Amygdala (tissue), 56 donors: ENCODE data around the gene SLC44A1.
A peak's percentile ranks its signal among the peaks of the same experiment; 100 is the strongest.

Experiments used
- DNase-seq, 56 donors: peaks; one replicate each; lab custom pipeline; 2025; lab: John Stamatoyannopoulos, UW

Gene SLC44A1

DNA sequence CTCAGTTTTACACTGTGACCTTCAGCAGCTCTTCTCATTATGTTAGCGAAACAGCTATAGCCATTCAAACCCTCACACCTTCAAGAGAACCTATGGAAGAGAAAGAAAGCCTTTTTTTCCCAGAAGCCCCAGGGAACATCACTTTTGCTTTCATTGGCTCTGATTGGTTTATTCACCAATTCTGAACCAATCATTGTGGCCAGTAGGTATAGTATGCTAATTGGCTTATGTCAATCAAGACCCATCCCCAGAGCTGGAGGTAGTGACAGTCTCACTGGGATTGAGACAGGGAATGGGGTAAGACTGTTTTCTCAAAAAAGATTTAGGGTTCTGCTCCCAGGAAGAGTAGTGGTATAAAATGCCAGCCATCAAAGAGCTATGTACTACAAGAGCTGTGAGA, 129.3 kb downstream of the SLC44A1 start:
- no peak for DNase-seq

DNA sequence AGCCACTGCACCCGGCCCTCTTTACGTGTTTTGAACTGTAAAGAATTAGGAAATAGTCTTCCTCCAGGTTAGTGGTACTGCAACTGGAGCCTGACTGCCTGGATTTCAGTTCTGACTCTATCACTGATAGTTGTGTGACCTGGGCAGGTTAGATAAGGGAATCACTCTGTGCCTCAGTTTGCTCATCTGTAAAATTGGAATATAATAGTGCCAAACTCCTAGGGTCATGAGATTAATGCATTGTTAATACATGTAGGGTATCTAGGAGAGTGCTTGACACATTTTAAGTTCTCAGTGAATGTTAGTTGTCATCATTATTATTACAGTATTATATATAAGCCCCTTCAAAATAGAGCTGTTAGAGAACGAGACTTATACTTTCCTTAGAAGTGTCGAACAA, 130.9 kb downstream of the SLC44A1 start:
- DNase-seq: no peak

DNA sequence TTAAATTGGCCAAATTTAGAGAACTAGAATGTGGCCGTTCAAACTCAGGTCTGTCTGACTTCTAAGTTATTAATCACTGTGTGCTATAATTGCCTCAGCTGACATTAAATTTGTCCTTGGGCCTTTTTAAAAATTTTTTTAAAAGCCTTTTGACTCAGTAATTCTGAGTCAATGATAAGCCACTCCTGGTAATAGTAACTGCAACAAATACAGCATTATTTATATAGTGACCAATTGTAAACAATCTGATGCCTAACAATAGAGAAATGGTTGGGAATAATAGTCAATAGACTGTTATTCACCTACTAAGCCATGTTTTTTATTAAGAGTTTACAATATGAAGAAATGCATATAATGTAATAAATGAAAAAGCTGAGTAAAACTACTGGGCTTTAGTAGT, 132.4 kb downstream of the SLC44A1 start:
- no peak for DNase-seq

DNA sequence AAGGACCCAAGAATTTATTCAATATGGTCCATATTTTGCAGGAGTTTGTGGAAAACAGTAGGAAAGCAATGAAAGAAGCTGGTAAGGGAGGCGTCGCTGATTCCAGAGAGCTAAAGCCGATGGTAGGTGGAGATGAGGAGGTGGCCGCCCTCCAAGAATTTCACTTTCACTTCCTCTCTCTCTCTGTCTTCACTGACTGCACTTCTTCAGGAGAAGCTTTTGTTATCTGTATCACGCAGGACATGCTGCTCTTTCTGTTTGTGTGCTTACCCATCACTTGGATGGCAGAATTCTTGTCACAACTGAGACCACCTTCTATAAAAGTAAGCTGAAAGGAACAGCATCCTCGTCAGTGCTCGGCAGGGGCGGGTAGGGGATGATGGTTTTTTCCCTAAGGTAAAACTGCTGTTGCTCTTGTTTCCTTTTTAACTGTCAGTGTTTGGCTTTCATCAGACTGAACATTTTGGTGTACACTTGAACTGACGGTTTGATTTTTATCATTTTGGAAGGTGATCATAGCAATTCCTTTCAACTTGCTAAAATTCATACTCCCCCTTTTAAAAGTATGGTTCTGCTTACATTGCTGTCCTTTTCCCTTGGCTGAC, 141.0 kb downstream of the SLC44A1 start:
- DNase-seq: peak in 7 of 56 donors; percentile 4 to 42 (median 14)

DNA sequence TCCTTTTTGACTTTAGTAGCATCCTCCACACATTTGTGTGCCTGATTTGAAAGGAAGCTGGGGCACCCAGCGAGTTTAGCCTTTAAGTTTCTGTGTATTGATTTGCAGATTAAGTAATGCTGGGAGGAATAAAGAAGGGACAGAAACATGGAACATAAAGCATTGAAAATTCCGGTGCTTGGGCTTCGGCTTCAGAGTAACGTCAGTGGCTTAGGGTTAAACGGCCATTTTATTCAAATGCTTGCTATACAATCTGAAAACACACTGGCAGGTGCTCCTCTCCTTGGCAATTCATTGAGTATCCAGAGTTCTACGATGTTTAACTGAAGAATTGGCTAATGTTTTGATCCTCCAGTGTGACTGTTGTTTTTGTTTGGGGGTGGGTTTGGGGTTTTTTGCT, 145.3 kb downstream of the SLC44A1 start:
- no peak for DNase-seq

DNA sequence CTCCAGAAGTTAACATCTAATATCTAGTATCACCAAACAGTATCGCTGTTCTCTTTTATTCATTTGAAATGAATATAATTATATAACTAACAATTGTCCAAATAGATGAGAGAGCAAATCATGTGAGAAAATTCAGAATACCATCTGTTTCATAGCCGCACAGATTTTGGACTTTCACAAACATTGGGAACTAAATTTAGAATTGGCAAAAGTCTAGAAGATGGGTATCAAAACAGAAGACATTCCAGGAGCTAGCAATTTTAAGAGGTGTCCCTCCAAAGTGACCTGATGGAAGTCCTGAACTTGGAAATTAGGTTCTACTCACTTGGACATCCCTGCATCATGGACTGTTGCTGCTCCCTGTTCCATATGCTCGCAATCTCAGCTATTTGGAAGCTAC, 146.4 kb downstream of the SLC44A1 start:
- DNase-seq: no peak

DNA sequence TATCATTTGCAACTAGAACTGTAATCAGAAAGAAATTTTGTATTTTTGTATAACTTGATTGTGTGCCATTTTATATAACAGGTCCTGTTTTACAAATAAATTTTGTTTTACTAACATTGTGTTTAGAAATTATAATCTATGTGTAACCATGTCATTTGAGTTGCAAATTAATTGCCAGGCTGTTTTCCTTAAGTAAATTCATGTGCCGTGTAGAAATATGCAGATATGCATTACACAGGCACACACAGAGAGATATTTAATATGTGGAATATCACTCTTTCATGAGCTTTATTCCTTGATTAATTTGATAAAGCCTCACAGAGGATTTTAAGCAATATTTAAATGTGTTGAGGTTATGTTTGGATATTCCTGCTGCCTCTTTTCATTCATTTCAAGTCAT, 146.8 kb downstream of the SLC44A1 start:
- DNase-seq: no peak

DNA sequence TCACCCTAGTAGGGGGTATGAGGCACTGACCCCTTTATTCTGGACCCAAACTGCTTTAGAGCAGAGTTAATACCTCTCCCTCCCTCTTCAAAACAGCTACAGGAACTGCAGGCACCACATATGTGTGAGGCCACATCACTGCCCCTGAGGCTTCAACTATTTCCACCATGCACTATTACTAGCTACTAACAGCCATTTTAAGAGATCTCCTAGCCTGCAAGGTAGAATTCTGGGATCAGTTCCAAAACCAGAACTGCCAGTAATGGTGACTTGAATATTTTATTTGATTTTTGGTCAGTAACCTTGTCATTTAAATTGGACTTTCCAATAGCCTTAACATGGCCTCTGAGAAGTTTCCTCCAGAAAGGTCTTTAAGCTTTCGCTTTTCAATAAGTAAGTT, 148.1 kb downstream of the SLC44A1 start:
- DNase-seq: no peak

DNA sequence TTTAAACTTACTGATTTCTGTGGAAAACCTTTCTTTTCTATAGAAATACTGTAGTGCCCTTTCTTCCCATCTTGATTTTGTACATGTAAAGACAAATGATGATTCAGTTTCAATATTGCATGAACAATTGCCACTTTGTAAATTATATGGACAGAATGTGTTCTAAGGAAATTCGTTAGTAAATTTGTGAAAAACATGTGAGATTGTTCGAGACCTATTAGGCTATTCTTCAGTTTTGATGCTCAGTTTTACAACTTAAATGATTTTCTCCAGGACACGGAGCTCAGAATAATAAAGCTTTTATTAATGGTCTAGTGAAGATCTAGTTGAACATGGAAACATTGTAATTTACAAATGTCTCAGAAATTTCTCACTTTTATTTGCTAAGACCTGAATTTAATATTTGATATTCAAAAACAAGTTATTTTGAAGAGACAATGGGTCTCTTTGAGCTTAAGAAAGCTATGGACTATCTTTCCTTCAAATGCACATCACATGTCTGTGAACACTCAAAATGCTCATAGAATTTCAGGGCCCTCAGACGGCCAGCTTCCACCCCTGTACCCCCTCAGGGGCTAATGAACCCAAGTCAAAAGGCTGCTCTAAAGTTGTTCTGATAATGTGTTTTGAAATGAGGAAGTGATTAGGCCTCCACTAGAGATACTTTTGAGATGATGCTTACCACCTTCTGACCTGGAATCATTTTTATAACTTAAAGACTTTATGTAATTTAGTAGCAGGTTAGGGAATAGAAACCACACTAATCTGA, 149.3 kb downstream of the SLC44A1 start:
- DNase-seq: no peak

DNA sequence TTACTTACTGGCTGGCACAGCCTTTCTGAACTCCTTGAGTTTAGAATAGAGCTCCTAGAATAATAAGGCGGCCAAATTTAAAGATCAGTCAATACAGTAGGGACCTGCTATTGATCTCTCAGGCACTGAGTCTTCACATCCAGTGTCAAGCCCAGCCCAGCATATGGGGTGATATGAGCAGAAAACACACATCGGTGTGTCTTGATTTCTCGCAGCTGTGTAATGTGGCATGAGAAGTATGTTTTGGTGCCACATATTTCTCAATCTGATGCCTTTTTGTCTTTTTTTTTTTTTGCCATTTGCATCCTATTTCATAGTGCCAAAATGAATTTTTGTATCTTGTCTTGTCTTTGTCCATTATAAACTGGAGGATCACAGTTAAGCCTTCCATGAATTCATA, 152.0 kb downstream of the SLC44A1 start:
- no peak for DNase-seq

DNA sequence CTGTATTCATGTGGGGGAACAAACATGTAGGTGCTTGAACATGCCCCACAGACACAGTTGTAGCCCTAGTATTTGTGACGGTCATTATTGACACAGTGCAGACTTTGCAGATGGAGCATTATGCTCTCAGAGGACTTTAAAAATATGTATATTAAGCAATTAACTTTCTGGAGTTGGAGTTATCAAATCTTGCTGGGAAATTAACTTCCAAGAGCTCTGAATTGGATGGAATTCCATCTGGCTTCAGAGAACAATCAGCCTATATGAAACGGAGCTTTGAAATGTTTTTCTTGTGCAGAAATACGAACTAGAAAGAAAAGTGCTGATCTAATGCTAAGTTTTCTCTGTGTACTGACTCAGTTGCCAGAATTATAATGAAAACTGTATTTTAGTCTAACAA, 152.4 kb downstream of the SLC44A1 start:
- DNase-seq: no peak

DNA sequence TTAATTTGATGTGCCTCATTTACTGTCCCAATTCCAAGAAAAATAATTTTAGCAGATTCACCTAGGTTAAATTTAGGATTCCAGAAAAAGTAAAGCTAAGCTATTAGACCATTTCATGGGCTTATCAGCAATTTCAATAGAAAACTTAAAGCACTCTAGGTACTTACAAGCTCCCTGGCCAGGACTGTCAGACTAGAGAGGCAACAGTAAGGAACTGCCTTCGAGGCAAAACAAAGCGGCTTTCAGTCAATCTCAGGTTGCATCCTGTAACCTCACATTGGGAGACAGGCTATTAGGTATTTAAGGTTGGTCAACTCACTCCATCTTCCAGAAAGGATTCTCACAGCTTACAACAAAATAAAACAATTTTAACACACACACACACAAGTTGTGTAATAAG, 154.7 kb downstream of the SLC44A1 start:
- DNase-seq: no peak

DNA sequence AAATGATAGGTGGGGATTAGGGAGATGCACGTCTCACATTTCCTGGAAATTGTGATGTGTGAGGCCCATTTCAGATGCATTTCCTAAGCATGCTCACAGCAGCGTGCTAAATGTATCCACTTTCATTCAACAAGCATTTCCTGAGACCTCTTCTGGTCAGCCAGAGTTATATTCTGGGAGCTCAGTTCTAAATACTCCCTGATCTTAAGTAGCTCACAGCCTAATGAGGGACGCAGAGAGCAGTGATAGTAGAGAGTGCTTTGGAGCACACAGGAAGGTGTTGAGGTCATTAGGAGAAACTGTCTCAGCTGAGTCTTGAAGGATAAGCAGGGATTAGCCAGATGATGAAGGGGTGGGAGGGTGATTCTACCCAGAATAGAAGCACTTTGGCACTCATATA, 157.2 kb downstream of the SLC44A1 start:
- no peak for DNase-seq

DNA sequence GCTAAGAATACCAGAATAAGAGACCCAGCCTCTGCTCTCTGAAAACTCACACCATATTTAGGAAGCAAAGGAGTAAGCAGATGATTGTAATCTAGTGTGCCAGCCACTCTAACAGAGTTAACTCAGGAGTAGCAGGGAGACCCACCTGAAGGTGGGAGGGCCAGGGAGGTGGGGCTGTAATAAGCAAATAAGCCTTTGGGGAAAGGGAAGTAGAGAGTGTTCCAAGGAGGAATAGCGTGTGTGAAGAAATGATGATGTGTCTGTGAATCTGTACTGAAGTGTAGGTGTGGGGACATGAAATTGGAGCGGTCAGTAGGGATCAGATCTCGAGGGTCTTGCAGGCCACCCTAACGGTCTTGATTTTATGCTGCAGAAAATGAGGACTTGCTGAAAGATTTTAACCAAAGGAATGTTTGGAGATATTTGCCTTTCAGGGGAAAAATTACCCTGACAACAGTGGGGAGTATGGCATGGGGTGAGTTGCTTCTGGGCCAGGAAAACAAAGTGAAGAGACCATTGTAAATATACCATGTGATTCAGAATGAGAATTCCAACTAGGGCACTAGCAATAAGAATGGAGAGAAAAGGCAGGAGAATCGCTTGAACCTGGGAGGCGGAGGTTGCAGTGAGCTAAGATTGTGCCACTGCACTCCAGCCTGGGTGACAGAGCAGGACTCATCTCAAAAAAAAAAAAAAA, 159.2 kb downstream of the SLC44A1 start:
- no peak for DNase-seq

DNA sequence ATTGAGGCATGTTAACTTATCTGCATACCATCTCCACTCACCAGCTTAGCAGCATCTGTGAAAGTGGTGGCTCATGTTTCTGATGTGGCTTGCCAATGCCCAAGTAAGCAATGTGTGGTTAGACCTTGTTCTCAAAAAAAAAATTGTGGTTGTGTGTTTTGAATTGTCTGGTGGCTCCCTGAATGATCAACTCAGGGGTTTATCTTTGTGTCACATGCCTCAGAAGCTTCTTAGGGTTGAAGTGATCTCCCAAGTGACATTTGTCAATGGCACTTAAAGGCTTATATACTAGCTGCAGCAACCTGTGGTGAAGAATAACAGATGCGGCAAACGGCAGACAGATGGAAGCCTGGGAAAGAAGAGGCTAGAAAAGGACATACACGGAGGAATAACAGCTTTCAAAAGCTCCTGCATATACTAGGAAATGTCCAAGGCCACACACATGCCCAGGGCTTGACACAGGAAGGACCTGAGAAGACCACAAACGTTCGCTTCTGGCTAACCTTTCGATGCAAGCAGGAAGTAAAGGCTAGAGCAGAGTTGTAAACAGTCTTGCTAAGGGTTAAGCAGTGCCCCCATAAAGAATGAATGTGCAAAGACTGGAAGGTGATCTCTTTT, 161.2 kb downstream of the SLC44A1 start:
- DNase-seq: no peak

DNA sequence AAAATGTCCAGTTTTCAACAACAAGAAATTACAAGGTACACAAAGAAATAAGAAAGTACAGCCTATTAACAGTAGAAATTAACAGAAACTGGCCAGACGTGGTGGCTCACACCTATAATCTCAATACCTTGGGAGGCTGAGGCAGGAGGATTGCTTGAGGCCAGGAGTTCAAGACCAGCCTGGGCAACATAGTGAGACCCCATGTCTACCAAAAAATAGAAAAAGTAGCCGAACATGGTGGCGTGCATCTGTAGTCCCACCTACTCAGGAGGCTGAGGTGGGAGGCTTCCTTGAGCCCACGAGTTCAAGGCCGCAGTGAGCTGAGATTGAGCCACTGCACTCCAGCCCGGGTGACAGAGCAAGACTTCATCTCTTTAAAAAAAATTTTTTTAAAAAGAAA, 161.9 kb downstream of the SLC44A1 start:
- DNase-seq: no peak

DNA sequence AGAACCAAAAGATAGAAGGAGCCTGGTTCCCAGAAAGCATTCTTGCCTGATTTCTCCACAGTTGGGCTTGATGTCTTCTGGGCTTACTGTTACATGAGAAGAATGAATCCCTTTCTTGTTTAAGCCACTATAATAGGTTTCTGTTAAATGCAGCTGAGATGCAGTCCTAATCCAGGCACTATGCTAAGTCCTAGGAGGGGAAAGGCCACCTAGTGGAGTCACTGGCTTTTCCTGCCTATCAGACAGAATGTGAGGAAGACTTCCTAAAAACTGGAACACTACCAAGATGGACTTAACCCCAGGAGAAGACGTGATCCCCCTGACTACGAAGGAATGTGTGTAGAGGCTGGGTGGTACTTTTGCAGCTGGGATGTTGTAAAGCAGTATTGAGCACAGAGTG, 169.1 kb downstream of the SLC44A1 start:
- peak in 5 of 56 donors; percentile 10 to 21 (median 12) for DNase-seq

DNA sequence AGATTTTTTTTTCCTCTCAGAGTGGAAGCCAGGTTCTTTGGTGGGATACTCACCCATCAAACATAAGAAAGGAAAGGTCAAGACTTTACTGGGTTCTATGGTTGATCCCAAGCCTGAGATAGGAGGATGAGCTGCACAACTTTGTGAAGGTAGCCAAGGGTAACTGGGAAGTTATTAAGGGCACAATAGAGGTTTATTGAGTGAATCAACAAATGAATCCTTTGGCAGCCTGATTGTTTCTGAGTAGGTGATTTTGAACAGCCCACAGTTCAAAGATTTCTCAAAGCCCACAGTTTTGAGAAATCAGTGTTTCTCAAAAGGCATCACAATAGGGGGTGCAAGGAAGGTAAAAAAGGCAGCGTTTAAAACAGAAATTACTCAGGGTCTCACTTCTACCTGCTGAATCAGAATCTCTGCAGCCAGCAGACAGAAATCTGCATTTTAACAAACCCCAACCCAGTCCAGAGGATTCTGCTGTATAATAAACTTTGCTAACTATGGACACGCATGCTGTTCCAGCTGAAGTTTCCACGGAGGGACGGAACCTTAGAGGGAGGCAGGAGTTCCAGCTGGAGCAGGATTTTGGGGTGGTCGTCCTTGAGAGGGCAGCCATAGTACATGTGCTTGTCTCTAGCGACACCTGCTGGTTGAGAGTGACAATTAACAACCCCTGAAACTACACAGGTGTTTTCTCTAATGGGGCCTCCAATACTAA, 170.7 kb downstream of the SLC44A1 start:
- peak in 36 of 56 donors; percentile 5 to 77 (median 20) for DNase-seq

DNA sequence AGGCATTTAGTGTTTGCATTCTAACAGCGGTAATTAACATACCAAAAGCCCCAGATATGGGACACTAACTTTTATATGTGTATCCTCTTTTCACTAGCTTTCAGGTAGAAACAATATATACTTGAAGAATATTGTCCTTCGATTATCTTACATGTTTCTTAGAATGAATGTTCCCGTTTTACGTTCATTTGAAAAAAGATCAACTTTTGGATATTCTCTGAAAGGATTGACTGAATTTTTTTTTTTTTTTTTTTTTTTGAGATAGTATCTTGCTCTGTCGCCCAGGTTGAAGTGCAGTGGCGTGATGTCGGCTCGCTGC, 171.2 kb downstream of the SLC44A1 start:
- no peak for DNase-seq

DNA sequence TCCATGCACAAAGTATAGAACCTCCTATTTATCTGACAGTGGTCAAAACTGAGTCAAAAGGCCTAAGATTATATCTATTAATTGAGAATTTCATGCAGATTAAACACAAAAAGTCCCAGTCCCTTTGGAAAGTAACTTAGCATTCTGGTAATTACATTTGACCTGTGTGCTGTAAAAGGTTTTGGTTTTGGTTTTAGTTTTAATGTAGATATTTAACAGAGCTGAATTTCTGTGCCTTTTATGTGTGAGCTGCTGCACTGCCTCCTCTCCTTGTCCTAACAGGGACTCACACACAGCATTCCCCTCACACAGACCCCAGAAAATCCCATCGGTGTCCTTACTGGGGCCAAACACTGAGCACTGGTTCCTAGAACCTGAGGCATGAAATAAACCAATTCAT, 172.4 kb downstream of the SLC44A1 start:
- DNase-seq: no peak
